Measurements from ENCODE around the gene ASCL3.

DNA sequence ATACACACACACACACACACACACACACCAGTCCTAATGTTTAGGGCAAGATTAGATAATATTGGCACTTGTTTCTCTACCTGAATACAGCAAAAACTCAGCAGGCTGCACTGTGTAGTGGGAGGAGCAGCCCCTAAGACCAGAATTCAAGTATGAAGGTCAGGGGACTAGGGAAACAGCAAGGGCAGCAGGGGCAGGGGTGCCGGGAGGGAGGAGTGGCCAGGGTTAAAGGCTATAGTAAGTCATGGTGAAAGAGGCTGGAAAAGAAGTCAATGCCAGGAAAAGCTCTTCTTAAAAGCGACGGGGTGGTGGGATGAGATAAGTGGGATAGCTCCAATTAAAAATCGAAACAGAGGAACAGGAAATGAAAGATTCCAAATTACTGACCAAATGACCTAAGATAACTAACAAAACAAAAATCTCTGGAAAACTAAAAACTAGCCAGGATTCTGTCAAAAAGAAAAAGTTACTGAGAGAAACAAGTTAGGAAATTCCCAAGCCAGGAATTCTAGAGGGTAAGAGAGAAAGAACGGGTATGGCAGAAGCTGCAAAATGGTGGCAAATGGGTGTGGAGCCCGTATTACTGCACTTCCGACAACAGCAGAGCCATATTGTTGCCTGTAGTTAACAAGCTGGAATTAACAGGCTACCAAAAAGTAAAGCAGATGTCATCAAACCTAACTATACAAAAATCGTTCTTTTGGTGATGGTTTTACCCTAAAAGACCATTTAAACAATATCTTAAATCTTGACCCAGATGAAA, 1.3 kb downstream of the ASCL3 start:
- no peak for TF ChIP-seq CTCF (IDR thresholded peaks at IDR 0.05; ENCODE audit: low read depth, low read length, poor library complexity, severe bottlenecking)
- TF ChIP-seq EZH2phosphoT487 (IDR thresholded peaks at IDR 0.05; ENCODE audit: borderline replicate concordance, low read length) = no peak
